ENCODE data around the gene EIF2B4.

EIF2B4 gene

GRCh38 chr2:27373567-27373966, 3.4 kb upstream of the EIF2B4 start:
- no peak overlapping the region for H3K4me3 ChIP-seq (replicated peaks; ENCODE audit: low read depth, low read length)
- no peak for TF ChIP-seq CTCF (IDR thresholded peaks at IDR 0.05; ENCODE audit: insufficient read depth, low read length, poor library complexity, severe bottlenecking)
- peaks cover 49% of the 10 kb centered on the region for H3K36me3 ChIP-seq (ENCODE audit: control insufficient read depth, insufficient read depth, low read length)
- no peaks in the 10 kb centered on the region for H3K27me3 ChIP-seq (replicated peaks; ENCODE audit: control insufficient read depth, insufficient read depth, low read length)
- DNase-seq (ENCODE audit: extremely low read depth, insufficient read length) = no peak

- TF ChIP-seq CTCF (IDR thresholded peaks at IDR 0.05; ENCODE audit: insufficient read depth, low read length, poor library complexity, severe bottlenecking) = no peak
- peaks cover 46% of the 10 kb centered on the region for H3K36me3 ChIP-seq (ENCODE audit: control insufficient read depth, insufficient read depth, low read length)
- H3K4me3 ChIP-seq (replicated peaks; ENCODE audit: low read depth, low read length) = no peak overlapping the region
- DNase-seq (ENCODE audit: extremely low read depth, insufficient read length) = no peak
- no peaks in the 10 kb centered on the region for H3K27me3 ChIP-seq (replicated peaks; ENCODE audit: control insufficient read depth, insufficient read depth, low read length)
Observed at GRCh38 chr2:27372937-27373336, 2.8 kb upstream of the EIF2B4 start.

GRCh38 chr2:27370816-27371620, 880 bp upstream of the EIF2B4 start:
- no peak for TF ChIP-seq CTCF (IDR thresholded peaks at IDR 0.05; ENCODE audit: insufficient read depth, low read length, poor library complexity, severe bottlenecking)
- no peaks in the 10 kb centered on the region for H3K27me3 ChIP-seq (replicated peaks; ENCODE audit: control insufficient read depth, insufficient read depth, low read length)
- H3K36me3 ChIP-seq (ENCODE audit: control insufficient read depth, insufficient read depth, low read length) = peaks cover 35% of the 10 kb centered on the region
- H3K4me3 ChIP-seq (replicated peaks; ENCODE audit: low read depth, low read length) = peak overlapping the region; percentile 95
- peak; percentile 85 for DNase-seq (ENCODE audit: extremely low read depth, insufficient read length)

DNA sequence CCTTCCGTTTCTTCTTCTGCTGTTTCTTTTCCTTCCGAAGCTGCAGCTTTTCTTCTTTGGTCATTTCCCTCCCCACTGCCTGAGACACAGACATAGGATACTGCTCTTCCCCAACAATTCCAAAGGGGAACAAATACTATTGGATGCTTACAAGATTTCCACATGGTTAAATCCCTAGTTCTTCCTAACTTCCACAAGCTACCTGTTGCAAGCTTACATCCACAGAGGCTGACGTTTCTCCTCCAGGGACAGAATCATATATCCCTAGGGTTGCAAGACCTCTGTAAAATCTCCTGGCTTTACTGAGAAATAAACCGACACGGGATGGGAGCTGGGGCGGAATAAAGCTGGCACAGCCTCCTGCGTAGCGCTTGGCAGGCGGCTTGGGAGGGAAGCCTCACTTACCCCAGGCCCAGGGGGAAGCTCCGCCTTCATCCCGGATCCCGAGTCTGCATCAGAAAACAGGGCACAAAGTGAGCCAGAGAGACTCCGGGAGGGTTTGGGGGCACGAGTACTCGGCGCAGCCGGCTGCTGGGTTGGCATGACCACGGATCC, 590 bp downstream of the EIF2B4 start:
- no peak for DNase-seq (ENCODE audit: extremely low read depth, insufficient read length)
- Histone ChIP-seq H3K4me3 (replicated peaks; ENCODE audit: low read depth, low read length) (peak overlapping the region; percentile 94), H3K36me3 (ENCODE audit: control insufficient read depth, insufficient read depth, low read length) (peaks cover 21% of the 10 kb centered on the region), H3K27me3 (replicated peaks; ENCODE audit: control insufficient read depth, insufficient read depth, low read length) (no peaks in the 10 kb centered on the region)
- no peak for TF ChIP-seq CTCF (IDR thresholded peaks at IDR 0.05; ENCODE audit: insufficient read depth, low read length, poor library complexity, severe bottlenecking)

GRCh38 chr2:27363933-27364332, 6.2 kb downstream of the EIF2B4 start:
- no peak for TF ChIP-seq CTCF (IDR thresholded peaks at IDR 0.05; ENCODE audit: insufficient read depth, low read length, poor library complexity, severe bottlenecking)
- Histone ChIP-seq H3K4me3 (replicated peaks; ENCODE audit: low read depth, low read length) (no peak overlapping the region), H3K27me3 (replicated peaks; ENCODE audit: control insufficient read depth, insufficient read depth, low read length) (no peaks in the 10 kb centered on the region), H3K36me3 (ENCODE audit: control insufficient read depth, insufficient read depth, low read length) (peaks cover 12% of the 10 kb centered on the region)
- DNase-seq (ENCODE audit: extremely low read depth, insufficient read length) = no peak

Measured in GM06990 (cell line).